ENCODE results near the gene PPP1R37. TPM values are rescaled to one million over a fixed set of nuclear protein-coding genes. Genes with fewer than 3 reads are reported as not detected.

The PPP1R37 gene
- total RNA-seq, 1 experiment from 2014 or later = 19.4 TPM

GRCh38 chr19:45078390-45079062 is 14.5 kb upstream of the PPP1R37 start:
- Histone ChIP-seq H3K9me3 (replicated peaks) (no peaks in the 10 kb centered on the region), H3K27me3 (no peaks in the 10 kb centered on the region), H3K36me3 (peaks cover 6% of the 10 kb centered on the region; the same call in 1 of the 2 replicates), H3K4me3 (peak overlapping the region; percentile 99), H3K4me1 (no peaks in the 10 kb centered on the region), H3K27ac (peak overlapping the region; percentile 70)
- DNase-seq = no peak

DNA sequence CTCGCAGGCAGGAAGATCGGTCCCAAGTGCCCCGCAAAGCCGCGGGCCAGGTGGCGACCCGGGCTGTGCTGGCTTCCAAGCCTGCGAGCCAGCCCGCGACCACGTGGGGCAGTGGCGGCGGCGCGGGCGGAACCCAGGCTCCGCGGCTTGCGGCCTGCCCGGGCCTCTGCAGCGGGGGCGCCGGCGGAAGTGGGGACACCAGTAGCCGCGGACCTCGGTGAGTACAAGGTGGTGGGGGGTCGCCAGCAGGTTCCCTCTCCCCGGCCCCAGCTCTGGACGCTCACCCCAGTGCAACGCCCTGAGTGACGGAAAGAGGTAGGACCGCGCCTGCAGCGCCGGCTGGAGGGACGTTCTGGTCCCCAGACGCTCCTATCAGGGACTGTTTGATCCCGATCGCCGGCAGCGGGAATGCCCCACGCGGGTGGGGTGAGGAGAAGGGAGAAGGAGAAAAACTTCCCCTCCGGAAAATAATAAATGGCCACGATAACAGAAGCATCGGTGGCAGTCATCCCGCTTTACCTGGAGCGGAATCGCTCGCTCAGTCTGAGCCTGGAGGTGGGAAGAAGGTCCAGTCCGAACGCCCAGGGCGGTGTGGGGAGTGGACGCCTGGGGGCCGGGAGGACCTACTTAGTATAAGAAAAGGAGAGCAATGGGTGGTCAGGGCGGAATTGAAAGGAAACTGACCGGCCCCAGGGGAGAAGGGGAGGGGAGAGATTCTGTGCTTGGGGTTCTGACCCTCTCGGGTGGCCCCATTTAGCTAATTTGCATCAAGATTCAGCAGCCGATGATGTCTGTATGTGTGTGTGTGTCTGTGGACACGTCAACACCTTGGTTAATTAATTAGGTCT is 13.7 kb upstream of the PPP1R37 start, which contains the start of gene GEMIN7:
Gene GEMIN7 (plus strand): TSS at position 198 of the 848 bp plus-strand sequence. CDS start 10,855 bp downstream, outside the sequence.
- H3K4me1 ChIP-seq = no peaks in the 10 kb centered on the region
- H3K4me3 ChIP-seq = peak within 1 kb of the TSS; percentile 99
- no peaks in the 10 kb centered on the region for H3K9me3 ChIP-seq (replicated peaks)
- DNase-seq = peak; percentile 78 to 82
- H3K27me3 ChIP-seq = no peaks in the 10 kb centered on the region
- peaks cover 6% of the 10 kb centered on the region; the same call in 1 of the 2 replicates for H3K36me3 ChIP-seq
- H3K27ac ChIP-seq = peak within 1 kb of the TSS; percentile 70

DNA sequence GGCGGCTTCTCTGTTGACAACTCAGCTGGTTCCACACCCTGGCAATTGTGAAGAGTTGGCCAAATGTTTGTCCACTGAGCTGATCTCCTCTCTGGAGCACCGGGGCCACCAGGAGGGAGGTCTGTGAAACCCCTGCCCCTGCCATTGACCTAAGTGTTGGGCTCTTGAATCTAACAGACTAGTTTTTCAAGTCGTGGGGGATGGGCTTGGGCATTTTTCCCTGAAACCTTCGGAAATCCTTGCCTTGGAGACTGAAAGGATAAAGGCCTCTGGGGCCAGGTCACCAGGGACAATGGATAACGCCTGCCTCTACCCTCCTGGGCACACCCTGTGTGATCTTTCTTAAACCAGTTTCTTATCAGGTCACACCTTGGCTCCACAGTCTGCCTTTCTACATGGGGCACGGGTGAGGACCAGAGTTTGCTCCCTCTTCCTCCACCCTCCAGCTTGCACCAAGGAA is 13.0 kb upstream of the PPP1R37 start:
- H3K4me1 ChIP-seq = no peaks in the 10 kb centered on the region
- H3K36me3 ChIP-seq = peaks cover 11% of the 10 kb centered on the region; the same call in 1 of the 2 replicates
- H3K4me3 ChIP-seq = peak overlapping the region; percentile 99
- no peak for DNase-seq
- H3K9me3 ChIP-seq (replicated peaks) = no peaks in the 10 kb centered on the region
- H3K27ac ChIP-seq = peak overlapping the region; percentile 70
- no peaks in the 10 kb centered on the region for H3K27me3 ChIP-seq

GRCh38 chr19:45082170-45082569 is 10.8 kb upstream of the PPP1R37 start:
- H3K4me1 ChIP-seq = no peaks in the 10 kb centered on the region
- no peaks in the 10 kb centered on the region for H3K27me3 ChIP-seq
- DNase-seq = no peak
- H3K27ac ChIP-seq = no peak overlapping the region
- H3K9me3 ChIP-seq (replicated peaks) = no peaks in the 10 kb centered on the region
- peaks cover 14% of the 10 kb centered on the region; the same call in 1 of the 2 replicates for H3K36me3 ChIP-seq
- H3K4me3 ChIP-seq = no peak overlapping the region

- Histone ChIP-seq H3K27ac (no peak overlapping the region), H3K4me1 (no peaks in the 10 kb centered on the region), H3K4me3 (no peak overlapping the region), H3K36me3 (peaks cover 14% of the 10 kb centered on the region; the same call in 1 of the 2 replicates), H3K27me3 (no peaks in the 10 kb centered on the region), H3K9me3 (replicated peaks) (no peaks in the 10 kb centered on the region)
- no peak for DNase-seq
Measured at GRCh38 chr19:45086480-45086879, 6.5 kb upstream of the PPP1R37 start.

GRCh38 chr19:45087531-45087930 is 5.4 kb upstream of the PPP1R37 start:
- Histone ChIP-seq H3K9me3 (replicated peaks) (no peaks in the 10 kb centered on the region), H3K4me1 (no peaks in the 10 kb centered on the region), H3K4me3 (no peak overlapping the region), H3K36me3 (peaks cover 12% of the 10 kb centered on the region; the same call in 1 of the 2 replicates), H3K27me3 (no peaks in the 10 kb centered on the region), H3K27ac (no peak overlapping the region)
- no peak for DNase-seq

GRCh38 chr19:45090034-45090433 is 2.9 kb upstream of the PPP1R37 start:
- peaks cover 6% of the 10 kb centered on the region; the same call in 1 of the 2 replicates for H3K36me3 ChIP-seq
- no peaks in the 10 kb centered on the region for H3K27me3 ChIP-seq
- no peaks in the 10 kb centered on the region for H3K4me1 ChIP-seq
- no peak overlapping the region for H3K4me3 ChIP-seq
- H3K9me3 ChIP-seq (replicated peaks) = no peaks in the 10 kb centered on the region
- no peak overlapping the region for H3K27ac ChIP-seq
- no peak for DNase-seq

GRCh38 chr19:45090606-45091005 is 2.4 kb upstream of the PPP1R37 start:
- Histone ChIP-seq H3K36me3 (peaks cover 4% of the 10 kb centered on the region; the same call in 1 of the 2 replicates), H3K27me3 (no peaks in the 10 kb centered on the region), H3K27ac (no peak overlapping the region), H3K4me1 (no peaks in the 10 kb centered on the region), H3K9me3 (replicated peaks) (no peaks in the 10 kb centered on the region), H3K4me3 (no peak overlapping the region)
- DNase-seq = no peak

DNA sequence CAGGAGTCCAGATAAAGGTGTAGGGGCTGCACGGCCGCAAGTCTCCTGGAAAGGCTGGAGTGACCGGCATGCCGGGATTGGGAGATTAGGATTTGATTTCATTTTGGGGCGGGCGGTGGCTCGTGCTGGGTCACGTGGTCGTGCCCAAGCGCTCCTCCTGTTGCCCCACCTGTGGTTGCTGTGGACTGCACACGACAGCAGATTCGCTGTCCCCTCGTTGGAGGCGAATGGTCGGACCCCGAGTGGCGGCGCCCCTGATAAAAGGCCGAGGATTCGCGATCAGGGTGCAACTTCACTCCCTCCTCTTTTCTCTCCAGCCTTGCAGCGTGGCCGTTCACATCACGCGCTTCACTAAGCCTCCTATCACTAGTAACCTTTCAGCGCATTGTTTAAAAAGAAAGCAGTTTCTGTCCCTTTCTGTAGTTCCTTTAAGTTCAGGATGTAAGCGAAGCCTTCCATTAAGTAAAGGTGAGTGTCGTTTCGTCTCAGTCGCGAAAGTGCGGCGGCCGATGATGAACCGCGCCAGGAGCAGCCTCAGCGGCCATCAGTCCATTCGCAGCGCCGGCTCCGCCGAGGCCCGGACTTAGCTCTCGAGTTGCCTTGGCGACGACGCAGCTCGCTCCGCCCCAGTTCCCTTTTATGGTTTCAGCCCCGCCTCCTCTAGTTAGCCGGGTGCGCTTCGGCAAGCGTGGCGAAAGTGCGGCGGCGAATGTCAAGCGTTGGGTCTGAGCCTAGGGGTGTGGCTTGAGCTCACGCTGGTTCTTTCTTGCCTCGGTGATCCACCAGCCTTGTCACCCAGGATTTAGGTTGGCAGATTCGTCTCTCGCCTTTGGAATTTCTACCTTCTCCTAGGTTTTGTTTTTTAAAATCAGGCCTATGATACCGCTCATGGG is 1.7 kb upstream of the PPP1R37 start:
- H3K27me3 ChIP-seq = no peaks in the 10 kb centered on the region
- H3K9me3 ChIP-seq (replicated peaks) = no peaks in the 10 kb centered on the region
- H3K27ac ChIP-seq = peak overlapping the region; percentile 92; the same call in 1 of the 2 replicates
- peaks cover 4% of the 10 kb centered on the region; the same call in 1 of the 2 replicates for H3K36me3 ChIP-seq
- peak; percentile 84 to 89 for DNase-seq
- peak overlapping the region; percentile 86 for H3K4me3 ChIP-seq
- no peaks in the 10 kb centered on the region for H3K4me1 ChIP-seq

DNA sequence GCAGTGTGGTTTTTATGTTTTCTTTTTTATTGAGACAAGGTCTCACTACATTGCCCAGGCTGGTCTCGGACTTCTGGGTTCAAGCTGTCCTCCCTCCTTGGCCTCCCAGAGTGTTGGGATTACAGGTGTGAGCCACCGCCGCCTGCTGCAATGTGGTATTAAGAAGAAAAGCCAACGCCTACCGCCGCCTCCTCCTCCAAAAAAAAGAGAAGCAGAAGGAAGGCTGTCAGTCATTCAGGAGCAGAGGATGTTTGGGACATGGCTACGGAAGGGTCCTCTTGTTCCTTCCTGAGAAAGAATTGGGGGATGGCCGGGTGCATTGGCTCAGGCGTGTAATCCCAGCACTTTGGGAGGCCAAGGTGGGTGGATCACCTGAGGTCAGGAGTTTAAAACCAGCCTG is 1.2 kb downstream of the PPP1R37 start:
- Histone ChIP-seq H3K4me3 (peak overlapping the region; percentile 86), H3K27me3 (no peaks in the 10 kb centered on the region), H3K9me3 (replicated peaks) (no peaks in the 10 kb centered on the region), H3K36me3 (peaks cover 4% of the 10 kb centered on the region; the same call in 1 of the 2 replicates), H3K4me1 (peaks cover 8% of the 10 kb centered on the region), H3K27ac (no peak overlapping the region)
- no peak for DNase-seq

GRCh38 chr19:45094707-45095106 is 1.7 kb downstream of the PPP1R37 start:
- DNase-seq = no peak
- Histone ChIP-seq H3K36me3 (peaks cover 4% of the 10 kb centered on the region; the same call in 1 of the 2 replicates), H3K4me1 (peaks cover 10% of the 10 kb centered on the region), H3K9me3 (replicated peaks) (no peaks in the 10 kb centered on the region), H3K4me3 (no peak overlapping the region), H3K27me3 (no peaks in the 10 kb centered on the region), H3K27ac (no peak overlapping the region)

- no peak overlapping the region for H3K4me3 ChIP-seq
- H3K27me3 ChIP-seq = no peaks in the 10 kb centered on the region
- no peak for DNase-seq
- H3K9me3 ChIP-seq (replicated peaks) = no peaks in the 10 kb centered on the region
- H3K27ac ChIP-seq = no peak overlapping the region
- peaks cover 1% of the 10 kb centered on the region; the same call in 1 of the 2 replicates for H3K36me3 ChIP-seq
- H3K4me1 ChIP-seq = peaks cover 11% of the 10 kb centered on the region
Measured at GRCh38 chr19:45095496-45096413, 2.8 kb downstream of the PPP1R37 start.

GRCh38 chr19:45096700-45097099 is 3.7 kb downstream of the PPP1R37 start:
- peaks cover 11% of the 10 kb centered on the region for H3K4me1 ChIP-seq
- no peak overlapping the region for H3K4me3 ChIP-seq
- no peaks in the 10 kb centered on the region for H3K36me3 ChIP-seq
- no peak overlapping the region for H3K27ac ChIP-seq
- no peaks in the 10 kb centered on the region for H3K9me3 ChIP-seq (replicated peaks)
- DNase-seq = no peak
- H3K27me3 ChIP-seq = no peaks in the 10 kb centered on the region

All from SJCRH30 (cell line).